ENCODE data around the gene CAMK2G.

- TF ChIP-seq TCF12 (IDR thresholded peaks at IDR 0.05; ENCODE audit: low read depth) = no peak
- no peak for TF ChIP-seq RAD21 (IDR thresholded peaks at IDR 0.05; ENCODE audit: low read depth)
- TF ChIP-seq NFIC (IDR thresholded peaks at IDR 0.05) = no peak
Measured at GRCh38 chr10:73814276-73814895, 60.0 kb downstream of the CAMK2G start.
